ENCODE measurements around the gene AFF1.

Gene AFF1

GRCh38 chr4:86934771-86935565 lies at the start of gene AFF1:
Gene AFF1, plus strand, starts transcription at chr4:86935011. Its CDS starts 13,523 bp downstream, at chr4:86948534.
- peak; percentile 93 for DNase-seq (ENCODE audit: low spot score)

- no peak for DNase-seq (ENCODE audit: low spot score)
These were observed 44.0 kb upstream of the AFF1 start for GRCh38 chr4:86890790-86891189.

GRCh38 chr4:86891762-86892635 lies 42.8 kb upstream of the AFF1 start, which contains the start of gene C4orf36:
Gene C4orf36, minus strand, starts transcription at chr4:86892422. Its CDS starts 902 bp downstream, at chr4:86891520.
- peak; percentile 86 for DNase-seq (ENCODE audit: low spot score)

GRCh38 chr4:86892636-86892960 lies 42.2 kb upstream of the AFF1 start:
- DNase-seq (ENCODE audit: low spot score), result no peak

- no peak for DNase-seq (ENCODE audit: low spot score)
These were observed 41.7 kb upstream of the AFF1 start for GRCh38 chr4:86893136-86893535.

GRCh38 chr4:86894455-86894854 lies 40.4 kb upstream of the AFF1 start:
- DNase-seq (ENCODE audit: low spot score), result peak; percentile 58

GRCh38 chr4:86895692-86896488 lies 38.9 kb upstream of the AFF1 start:
- peak; percentile 80 for DNase-seq (ENCODE audit: low spot score)

GRCh38 chr4:86896596-86896995 lies 38.2 kb upstream of the AFF1 start:
- no peak for DNase-seq (ENCODE audit: low spot score)

GRCh38 chr4:86898562-86898961 lies 36.2 kb upstream of the AFF1 start:
- DNase-seq (ENCODE audit: low spot score), result no peak

GRCh38 chr4:86901864-86902263 lies 32.9 kb upstream of the AFF1 start:
- no peak for DNase-seq (ENCODE audit: low spot score)

GRCh38 chr4:86908251-86908657 lies 26.6 kb upstream of the AFF1 start:
- DNase-seq (ENCODE audit: low spot score), result no peak

- DNase-seq (ENCODE audit: low spot score), result no peak
These were observed 25.1 kb upstream of the AFF1 start for GRCh38 chr4:86909546-86910295.

GRCh38 chr4:86910369-86910768 lies 24.4 kb upstream of the AFF1 start:
- DNase-seq (ENCODE audit: low spot score), result no peak

GRCh38 chr4:86910820-86911684 lies 23.8 kb upstream of the AFF1 start:
- DNase-seq (ENCODE audit: low spot score), result no peak

GRCh38 chr4:86916392-86916791 lies 18.4 kb upstream of the AFF1 start:
- DNase-seq (ENCODE audit: low spot score), result no peak

- no peak for DNase-seq (ENCODE audit: low spot score)
These were observed 17.4 kb upstream of the AFF1 start for GRCh38 chr4:86917212-86918039.

GRCh38 chr4:86918539-86919072 lies 16.2 kb upstream of the AFF1 start:
- DNase-seq (ENCODE audit: low spot score), result no peak

- DNase-seq (ENCODE audit: low spot score), result no peak
These were observed 15.1 kb upstream of the AFF1 start for GRCh38 chr4:86919561-86920223.

Data from LoVo (cell line).